AG20443 (cell line): Measurements from ENCODE around the gene WBP2.
A peak's percentile ranks its signal among the peaks of the same experiment; 100 is the strongest.

ENCODE experiments used
- DNase-seq: peaks from one replicate; pipeline ENCODE4 v3.0.0; 2012; ENCODE audit warnings: low spot score, mixed read lengths

WBP2 gene

DNA sequence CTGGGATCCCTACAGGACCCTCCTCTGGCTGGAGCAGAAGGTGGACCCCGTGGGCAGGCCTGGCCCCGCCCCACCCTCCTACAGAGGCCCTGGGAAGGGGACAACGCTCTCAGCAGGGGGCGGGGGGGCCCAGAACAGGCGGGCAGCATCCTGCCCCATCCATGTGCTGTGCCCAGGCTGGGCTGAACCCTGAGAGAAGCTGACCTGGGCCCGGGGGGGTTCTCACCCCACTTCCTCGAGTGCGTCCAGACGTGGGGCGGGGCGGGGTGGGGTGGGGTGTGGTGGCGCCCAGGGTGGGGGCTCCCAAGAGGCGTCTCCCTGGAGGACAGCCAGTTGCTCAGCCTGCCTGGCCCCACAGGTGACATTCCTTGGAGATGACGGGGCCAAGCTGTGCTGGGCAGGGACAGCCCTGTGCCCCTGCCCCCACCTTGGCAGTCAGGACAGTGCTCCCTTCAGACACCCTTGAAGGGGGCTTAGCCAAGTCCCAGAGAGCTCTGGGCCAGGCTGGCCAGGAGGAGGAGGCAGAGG lies 10.5 kb downstream of the WBP2 start:
- DNase-seq, result no peak

DNA sequence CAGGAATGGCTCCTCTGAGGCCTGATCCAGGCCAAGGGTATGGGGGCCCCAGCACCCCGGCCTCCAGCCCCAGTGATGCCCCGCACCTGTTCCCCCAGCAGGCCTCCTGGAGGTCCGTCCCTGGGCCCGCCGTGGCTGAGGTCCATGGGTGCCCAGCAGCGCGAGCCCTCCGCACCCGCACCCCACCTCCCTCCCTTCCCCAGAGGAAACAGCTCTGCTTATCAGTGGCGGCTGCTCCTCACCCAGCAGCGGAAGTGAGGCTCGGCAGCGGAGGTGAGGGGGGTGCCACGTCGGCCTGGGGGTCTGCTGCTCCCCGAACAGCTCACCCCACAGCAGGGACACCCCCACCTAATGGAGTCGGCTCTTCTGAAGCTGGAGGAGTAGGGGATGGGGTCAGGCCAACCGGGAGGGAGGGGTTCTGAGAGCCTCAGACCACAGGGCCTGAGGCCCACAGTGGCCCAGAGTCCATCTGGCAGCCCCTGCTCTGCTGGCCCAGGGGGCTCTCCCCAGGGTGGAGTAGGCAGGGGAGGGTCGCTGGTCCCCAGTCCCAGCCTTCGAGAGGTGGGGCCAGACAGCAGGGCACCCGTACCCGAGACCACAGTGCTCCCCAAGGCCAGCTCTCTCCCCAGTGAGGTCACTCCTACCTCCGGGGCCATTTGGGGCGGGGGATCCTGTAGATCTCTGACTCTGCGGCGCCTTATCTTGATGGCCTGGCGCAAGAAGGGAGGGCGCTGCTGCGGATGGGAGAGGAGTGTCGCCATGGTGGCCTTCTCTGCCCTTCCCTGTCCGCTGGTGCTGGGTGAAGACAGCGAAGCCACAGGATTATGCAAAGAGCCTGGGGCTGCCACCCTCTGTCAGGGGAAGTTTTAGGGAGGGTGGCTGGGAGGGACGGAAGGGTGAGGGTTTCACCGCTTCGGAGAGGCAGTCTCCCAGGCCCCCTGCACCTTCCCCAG lies 11.3 kb downstream of the WBP2 start, which contains the start of gene UNC13D:
UNC13D (minus strand) TSS at position 828 of the 953 bp plus-strand sequence; CDS start at position 761, 67 bp downstream.
- DNase-seq, result no peak

DNA sequence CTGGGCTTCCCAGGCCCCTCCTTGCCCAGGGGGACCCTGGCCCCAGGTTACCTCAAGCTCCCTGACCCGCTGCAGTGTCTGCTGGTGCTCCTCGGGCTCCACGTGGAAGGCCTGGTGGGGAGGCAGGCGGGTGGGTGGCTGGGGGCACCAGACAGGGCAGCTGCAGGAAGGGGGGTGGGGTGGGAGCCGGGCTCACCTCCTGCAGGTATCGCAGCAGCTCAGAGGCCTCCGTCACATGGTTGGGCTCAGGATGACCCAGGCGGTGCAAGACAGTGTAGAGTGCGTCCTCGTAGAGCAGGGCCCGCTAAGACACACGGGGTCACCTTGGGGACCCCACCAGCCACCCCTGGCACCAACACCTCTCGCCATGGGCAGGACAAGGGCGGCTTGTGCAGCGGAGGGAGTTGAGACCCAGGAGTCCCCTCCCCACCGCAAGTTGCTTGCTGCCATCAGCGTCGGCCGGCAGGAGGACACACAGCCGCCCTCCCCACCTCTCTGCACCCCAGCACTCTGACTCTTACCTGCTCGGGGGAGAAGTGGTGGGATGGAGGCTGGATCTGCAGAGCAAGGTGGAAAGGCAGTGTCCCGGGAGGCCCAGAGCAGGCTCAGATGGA lies 12.1 kb downstream of the WBP2 start:
- no peak for DNase-seq

GRCh38 chr17:75842411-75842810 lies 12.7 kb downstream of the WBP2 start:
- DNase-seq, result no peak

GRCh38 chr17:75840799-75841164 lies 14.4 kb downstream of the WBP2 start:
- no peak for DNase-seq

- no peak for DNase-seq
Measured at GRCh38 chr17:75839942-75840798, 15.0 kb downstream of the WBP2 start.

DNA sequence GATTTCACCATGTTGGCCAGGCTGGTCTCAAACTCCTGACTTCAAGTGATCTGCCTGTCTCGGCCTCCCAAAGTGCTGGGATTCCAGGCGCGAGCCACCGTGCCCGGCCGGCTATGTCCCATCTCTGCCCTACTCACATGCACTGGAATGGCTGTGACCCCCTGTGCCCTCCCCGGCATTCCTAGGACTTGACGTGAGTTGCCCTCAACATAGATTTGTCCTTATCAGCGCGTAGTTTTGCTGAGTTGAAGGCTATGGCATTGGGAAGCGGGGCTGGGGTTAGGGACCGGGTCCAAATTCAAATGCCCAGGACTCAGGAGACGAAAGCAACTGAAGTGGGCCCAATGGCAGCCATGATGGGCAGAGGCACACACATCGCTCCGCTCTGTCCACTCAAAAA lies 16.7 kb downstream of the WBP2 start:
- DNase-seq, result no peak

GRCh38 chr17:75837899-75838298 lies 17.2 kb downstream of the WBP2 start:
- no peak for DNase-seq

DNA sequence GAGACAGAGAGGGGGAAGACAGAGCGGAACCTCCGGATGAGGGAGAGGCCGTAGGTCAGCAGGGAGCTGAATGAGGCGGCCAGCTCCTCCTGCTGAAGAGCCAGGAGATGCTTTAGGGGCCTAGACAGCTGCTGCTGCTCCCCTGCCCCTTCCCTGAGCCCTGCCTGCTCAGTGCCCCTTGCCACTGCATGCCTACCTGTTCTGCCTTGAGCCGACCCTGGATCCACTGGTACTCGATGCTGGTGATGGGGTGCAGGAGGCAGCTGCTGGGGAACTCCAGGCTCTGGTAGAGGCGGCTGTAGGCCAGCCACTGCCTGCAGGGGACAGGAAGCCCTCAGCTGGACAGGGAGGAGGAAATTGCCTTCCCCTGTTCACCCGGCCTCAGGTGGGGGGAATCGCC lies 18.5 kb downstream of the WBP2 start:
- DNase-seq, result no peak

GRCh38 chr17:75835654-75835987 lies 19.5 kb downstream of the WBP2 start:
- DNase-seq, result no peak

DNA sequence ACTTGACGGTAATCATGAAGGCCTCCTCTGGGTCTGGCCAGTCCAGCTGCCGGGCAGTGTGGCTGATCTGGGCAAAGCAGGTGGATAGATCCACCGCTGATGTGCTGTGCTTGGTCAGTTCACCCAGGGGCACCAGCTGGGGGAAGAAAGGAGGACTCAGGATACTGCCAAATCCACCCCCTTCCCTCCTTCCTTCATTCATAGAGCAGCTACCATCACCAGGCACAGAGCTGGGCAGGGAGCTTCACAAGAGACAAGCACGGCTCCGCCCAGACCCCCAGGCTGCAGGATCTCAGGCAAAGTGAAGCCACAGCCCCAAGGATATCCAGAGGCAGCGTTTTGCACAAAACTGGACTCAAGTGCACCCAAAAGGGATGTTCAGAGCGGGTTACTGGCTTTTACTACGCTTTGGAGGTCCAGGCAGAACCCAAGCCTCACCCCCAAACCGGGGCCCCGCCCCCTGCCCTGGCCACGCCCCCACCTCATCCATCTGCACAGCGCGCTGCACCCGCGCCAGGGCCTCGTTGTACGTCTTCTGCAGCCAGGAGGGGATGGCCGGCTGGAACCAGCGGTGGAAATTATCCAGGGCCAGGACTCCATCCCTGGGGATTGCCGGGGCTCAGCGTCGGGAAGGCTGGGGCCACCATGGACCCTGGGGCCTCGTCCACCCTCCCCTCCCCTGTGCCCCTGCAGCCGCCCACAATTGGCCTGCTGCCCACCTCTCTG lies 20.0 kb downstream of the WBP2 start:
- peak; percentile 59 for DNase-seq

GRCh38 chr17:75834279-75834920 lies 20.7 kb downstream of the WBP2 start:
- no peak for DNase-seq

DNA sequence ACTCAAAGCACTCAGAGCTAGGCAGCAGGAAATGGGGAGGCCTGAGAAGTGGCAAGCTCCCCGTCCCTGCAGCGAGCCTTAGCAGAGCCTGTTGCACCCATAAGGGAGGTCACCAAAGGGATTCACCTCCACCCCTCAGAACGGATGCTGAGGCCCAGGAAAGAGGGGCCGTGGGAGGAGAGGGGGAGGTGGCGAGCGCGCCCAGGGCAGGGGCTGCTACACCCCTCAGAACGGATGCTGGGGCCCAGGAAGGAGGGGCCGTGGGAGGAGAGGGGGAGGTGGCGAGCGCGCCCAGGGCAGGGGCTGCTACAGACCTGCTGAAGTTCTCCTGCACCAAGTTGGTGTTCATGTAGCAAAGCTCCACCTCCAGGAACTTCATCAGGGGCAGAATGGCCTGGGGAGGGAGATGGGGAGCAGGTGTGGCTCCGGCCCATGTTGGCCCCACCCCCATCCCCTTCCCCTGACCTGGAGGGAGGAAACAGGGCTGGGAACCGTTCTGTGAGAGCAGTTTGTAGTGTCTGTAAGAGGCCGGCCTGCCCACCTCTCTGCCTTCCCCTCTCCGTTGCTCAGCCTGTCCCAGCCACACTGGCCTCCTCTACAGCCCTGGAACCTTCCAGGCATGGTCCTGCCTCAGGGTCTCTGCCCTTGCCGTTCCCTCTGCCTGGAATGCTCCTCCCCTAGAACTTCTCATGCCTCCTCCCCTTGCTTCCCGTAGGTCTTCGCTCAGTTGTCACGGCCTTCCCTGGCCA lies 22.3 kb downstream of the WBP2 start:
- no peak for DNase-seq

GRCh38 chr17:75832164-75832651 lies 22.9 kb downstream of the WBP2 start:
- DNase-seq, result peak; percentile 82

- no peak for DNase-seq
Measured at GRCh38 chr17:75831032-75831571, 24.0 kb downstream of the WBP2 start.

DNA sequence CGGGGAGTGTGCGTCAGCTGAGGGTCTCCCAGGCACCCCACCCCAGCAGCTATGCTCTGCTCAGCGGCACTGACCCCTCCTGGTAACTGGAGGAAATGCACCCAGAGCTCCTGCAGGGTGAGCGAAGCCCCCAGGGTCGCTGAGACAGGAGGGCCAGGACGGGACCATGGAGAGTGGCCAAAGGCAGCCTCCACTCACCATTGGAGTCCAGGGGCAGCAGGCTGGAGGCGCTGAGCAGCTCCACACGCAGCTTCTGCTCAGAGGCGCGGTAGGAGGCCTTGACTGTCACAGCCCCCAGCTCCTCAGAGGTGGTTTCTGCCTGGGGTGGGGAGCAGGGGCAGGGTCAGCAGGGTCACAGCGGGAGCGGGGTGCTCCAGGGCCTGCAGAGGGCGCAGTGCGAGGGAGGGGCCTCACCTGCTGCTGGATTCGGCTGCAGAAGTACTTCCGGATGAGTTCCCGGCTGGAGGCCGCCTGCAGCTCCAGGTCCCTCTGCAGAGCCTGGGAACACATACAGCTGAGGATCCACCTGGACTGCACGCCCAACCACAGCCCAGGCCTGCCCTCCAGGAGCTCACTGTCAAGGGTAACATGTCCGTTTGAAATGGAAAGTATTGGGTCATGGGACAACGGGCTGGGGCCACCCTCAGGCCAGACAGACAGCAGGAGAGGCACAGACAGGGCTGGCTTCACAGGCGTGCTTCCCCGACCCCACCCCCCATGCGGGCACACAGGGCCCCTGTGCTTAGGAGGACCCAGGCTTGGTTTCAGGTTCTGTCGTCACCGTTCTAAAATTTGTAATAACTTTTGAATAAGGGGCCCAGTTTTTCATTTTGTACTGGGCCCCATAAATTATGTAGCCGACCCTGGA lies 24.7 kb downstream of the WBP2 start:
- DNase-seq, result no peak

- no peak for DNase-seq
Measured at GRCh38 chr17:75829747-75830146, 25.4 kb downstream of the WBP2 start.

DNA sequence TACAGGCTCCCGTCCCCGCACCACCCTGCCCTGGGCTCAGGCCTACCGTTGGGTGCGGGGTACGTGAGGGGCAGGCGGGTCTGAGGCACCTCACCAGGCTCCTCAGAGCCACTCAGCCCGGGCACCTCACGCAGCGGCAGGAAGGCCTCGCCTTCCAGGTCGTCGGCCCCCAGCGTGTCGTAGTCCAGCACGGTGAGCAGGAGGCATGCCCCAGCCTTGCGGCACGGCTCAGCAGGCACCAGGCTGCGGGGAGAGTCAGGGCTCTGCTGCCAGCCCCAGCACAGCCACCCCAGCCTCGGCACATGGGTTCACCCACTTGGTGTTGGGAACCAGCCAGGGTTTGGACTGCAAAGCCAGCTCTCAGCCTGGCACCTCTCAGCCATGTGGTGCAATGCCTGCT lies 26.4 kb downstream of the WBP2 start:
- no peak for DNase-seq

DNA sequence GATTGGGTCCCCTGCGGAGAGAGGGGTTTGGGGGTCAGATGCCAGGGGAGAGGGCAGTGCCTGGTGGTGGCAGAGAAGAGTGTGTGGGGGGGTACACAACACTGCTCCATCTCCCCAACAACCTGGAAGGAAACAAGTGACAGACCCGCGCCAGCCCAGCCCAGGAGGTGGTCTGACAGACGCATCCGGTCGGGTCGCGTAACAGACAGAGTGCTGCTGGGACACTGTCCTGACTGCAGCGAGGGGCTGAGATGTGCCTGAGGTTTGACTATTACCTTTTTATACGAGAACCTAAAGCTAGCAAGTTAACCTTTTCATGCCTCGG lies 27.1 kb downstream of the WBP2 start:
- no peak for DNase-seq
